K562 (cell line): ENCODE results near the gene CHERP. TPM values are rescaled to one million over a fixed set of nuclear protein-coding genes. Genes with fewer than 3 reads are reported as not detected.

Source experiments
- ARNT ChIP-seq, 2 experiments: fragments of 450-650 bp; IDR thresholded peaks; 2 replicates each; pipeline ENCODE4 v1.6.1; 2016; ENCODE audit warnings: mild to moderate bottlenecking in 1 of 2
- CSDE1 ChIP-seq, 2 experiments: fragments of 450-650 bp; IDR thresholded peaks; 2 replicates each; pipeline ENCODE4 v1.6.1; 2016; ENCODE audit warnings: mild to moderate bottlenecking in 1 of 2
- DPF2 ChIP-seq: fragments of 450-650 bp; IDR thresholded peaks from 2 replicates; pipeline ENCODE4 v1.6.1; 2016
- EP400 ChIP-seq: fragments of 450-650 bp; IDR thresholded peaks from 2 replicates; pipeline ENCODE4 v1.6.1; 2017; ENCODE audit warnings: antibody characterized with exemption, mild to moderate bottlenecking, moderate library complexity
- HDAC6 ChIP-seq: IDR thresholded peaks from 2 replicates; pipeline ENCODE4 v1.6.1; 2012; ENCODE audit warnings: low read depth, mild to moderate bottlenecking, control low read depth, inconsistent platforms, low read length, moderate library complexity
- KDM4B ChIP-seq, 2 experiments: fragments of 450-650 bp in 1 of 2; sonication (generic) in 1 of 2; IDR thresholded peaks; 2 replicates each; pipeline ENCODE4 v1.6.1; 2016 to 2017; ENCODE audit warnings: borderline replicate concordance in 2 of 2, antibody characterized with exemption in 1 of 2, low read depth in 1 of 2, mild to moderate bottlenecking in 1 of 2
- KLF6 ChIP-seq: fragments of 250-450 bp; sonication (Bioruptor Pico); IDR thresholded peaks from 2 replicates; pipeline ENCODE4 v1.4.0; 2020; ENCODE audit warnings: mild to moderate bottlenecking, moderate library complexity, borderline replicate concordance
- MAZ ChIP-seq, 2 experiments: fragments of 450-650 bp in 1 of 2; sonication (generic) in 1 of 2; formaldehyde crosslinking; IDR thresholded peaks in 1 of 2; conservative IDR thresholded peaks in 1 of 2; 2 replicates each; pipeline versions ENCODE4 v1.4.0 to v1.5.0; 2020; ENCODE audit warnings: mild to moderate bottlenecking in 1 of 2, missing genetic modification reagents in 1 of 2
- NONO ChIP-seq, 2 experiments: fragments of 200-400 bp in 1 of 2; fragments of 450-650 bp in 1 of 2; formaldehyde crosslinking in 1 of 2; IDR thresholded peaks; 2 replicates each; pipeline ENCODE4 v1.6.1; 2017; ENCODE audit warnings: low read depth in 2 of 2, mild to moderate bottlenecking in 2 of 2, moderate library complexity in 2 of 2, low read length in 1 of 2
- PML ChIP-seq: IDR thresholded peaks from 2 replicates; pipeline ENCODE4 v1.6.1; 2012; ENCODE audit warnings: low read length, inconsistent platforms
- POLR2B ChIP-seq: fragments of 450-650 bp; IDR thresholded peaks from 2 replicates; pipeline ENCODE4 v1.6.1; 2018; ENCODE audit warnings: low read depth; ENCODE audit not compliant: partially characterized antibody
- PURB ChIP-seq: sonication (generic); formaldehyde crosslinking; IDR thresholded peaks from 2 replicates; pipeline ENCODE4 v1.9.0; 2021; ENCODE audit warnings: low read depth, mild to moderate bottlenecking, missing genetic modification reagents
- RAD21 ChIP-seq, 2 experiments: fragments of 250-450 bp in 1 of 2; fragments of 450-650 bp in 1 of 2; sonication (Bioruptor Pico) in 1 of 2; formaldehyde crosslinking in 1 of 2; IDR thresholded peaks in 1 of 2; conservative IDR thresholded peaks in 1 of 2; 2 replicates each; pipeline versions ENCODE4 v1.4.0 to v1.8.0; 2020 to 2022; ENCODE audit warnings: mild to moderate bottlenecking in 2 of 2, moderate library complexity in 1 of 2
- RBBP5 ChIP-seq: fragments of 200-600 bp; sonication (generic); IDR thresholded peaks from 2 replicates; pipeline ENCODE4 v1.6.1; 2012; ENCODE audit warnings: borderline replicate concordance, mild to moderate bottlenecking, low read length, control low read depth, inconsistent platforms; ENCODE audit not compliant: insufficient read depth, poor library complexity, severe bottlenecking
- RBFOX2 ChIP-seq: fragments of 200-400 bp; formaldehyde crosslinking; IDR thresholded peaks from 2 replicates; pipeline ENCODE4 v1.6.1; 2017; ENCODE audit warnings: low read depth, mild to moderate bottlenecking, low read length, moderate library complexity
- RBM15 ChIP-seq: fragments of 200-400 bp; formaldehyde crosslinking; IDR thresholded peaks from 2 replicates; pipeline ENCODE4 v1.6.1; 2018; ENCODE audit warnings: mild to moderate bottlenecking, low read length, moderate library complexity; ENCODE audit not compliant: insufficient read depth
- RFX1 ChIP-seq: fragments of 450-650 bp; IDR thresholded peaks from 2 replicates; pipeline ENCODE4 v1.6.1; 2016; ENCODE audit warnings: mild to moderate bottlenecking, moderate library complexity
- RHOXF2B ChIP-seq: fragments of 250-450 bp; sonication (Bioruptor Pico); conservative IDR thresholded peaks from 2 replicates; pipeline ENCODE4 v1.5.1; 2021
- SIX5 ChIP-seq, 2 experiments: IDR thresholded peaks; 2 replicates each; pipeline ENCODE4 v1.6.1; 2011; ENCODE audit warnings: low read length in 2 of 2, borderline replicate concordance in 1 of 2, low read depth in 1 of 2, mild to moderate bottlenecking in 1 of 2, moderate library complexity in 1 of 2; ENCODE audit not compliant: insufficient read depth in 1 of 2
- TARDBP ChIP-seq: fragments of 450-650 bp; IDR thresholded peaks from 2 replicates; pipeline ENCODE4 v1.6.1; 2016
- ZFX ChIP-seq: sonication (generic); formaldehyde crosslinking; IDR thresholded peaks from 2 replicates; pipeline ENCODE4 v1.8.0; 2022; ENCODE audit warnings: mild to moderate bottlenecking, missing genetic modification reagents, moderate library complexity
- ZNF384 ChIP-seq: IDR thresholded peaks from 2 replicates; pipeline ENCODE4 v1.6.1; 2012; ENCODE audit warnings: low read depth, low read length, improper control_type of control experiment
- ZNF740 ChIP-seq, 3 experiments: fragments of 200-800 bp in 1 of 3; sonication (Bioruptor generic) in 1 of 3; sonication (generic) in 1 of 3; formaldehyde crosslinking in 1 of 3; IDR thresholded peaks; 2 replicates each; pipeline versions ENCODE4 v1.6.1 to v1.8.0; 2016 to 2022; ENCODE audit warnings: mild to moderate bottlenecking in 2 of 3, missing compliant biosample characterization in 2 of 3, missing genetic modification characterization in 2 of 3, missing genetic modification reagents in 1 of 3
- polyA plus RNA-seq, 8 experiments: library from polyadenylated mRNA; depleted of rRNA in 4 of 8; stranded (reverse) in 5 of 8; unstranded in 3 of 8; fragments of >200 nt; fragmentation: Nextera tagmentation in 2 of 8; fragmentation: Illumina TruSeq in 1 of 8; extraction: Ambion mirVana in 2 of 8; extraction: Trizol in 1 of 8; gene quantifications; 2 replicates each; pipeline versions ENCODE4 v1.2.1 to v1.2.3, GENCODE V29; 2011 to 2014; ENCODE audit warnings: inconsistent platforms in 1 of 8, missing spikeins in 1 of 8
- total RNA-seq, 7 experiments: library from RNA; depleted of rRNA in 6 of 7; stranded (reverse); fragments of >200 nt in 6 of 7; fragmentation: Illumina TruSeq in 2 of 7; extraction: Trizol in 2 of 7; gene quantifications; 2 replicates each; pipeline versions ENCODE4 v1.2.1 to v1.2.3, GENCODE V29; 2011 to 2021; ENCODE audit warnings: low replicate concordance in 1 of 7
- TF ChIP-seq, protein P1 (sequence below): fragments of 250-450 bp; sonication (Bioruptor Pico); IDR thresholded peaks from 2 replicates; pipeline ENCODE4 v1.9.0; 2021; ENCODE audit warnings: mild to moderate bottlenecking, inconsistent platforms

Gene CHERP
- total and polyA plus RNA-seq, 9 of the 15 experiments (the other 6 are each of a cell fraction or from before 2014, with no cell fraction given), result 0.60 to 85.1 (median 7.8) TPM

DNA sequence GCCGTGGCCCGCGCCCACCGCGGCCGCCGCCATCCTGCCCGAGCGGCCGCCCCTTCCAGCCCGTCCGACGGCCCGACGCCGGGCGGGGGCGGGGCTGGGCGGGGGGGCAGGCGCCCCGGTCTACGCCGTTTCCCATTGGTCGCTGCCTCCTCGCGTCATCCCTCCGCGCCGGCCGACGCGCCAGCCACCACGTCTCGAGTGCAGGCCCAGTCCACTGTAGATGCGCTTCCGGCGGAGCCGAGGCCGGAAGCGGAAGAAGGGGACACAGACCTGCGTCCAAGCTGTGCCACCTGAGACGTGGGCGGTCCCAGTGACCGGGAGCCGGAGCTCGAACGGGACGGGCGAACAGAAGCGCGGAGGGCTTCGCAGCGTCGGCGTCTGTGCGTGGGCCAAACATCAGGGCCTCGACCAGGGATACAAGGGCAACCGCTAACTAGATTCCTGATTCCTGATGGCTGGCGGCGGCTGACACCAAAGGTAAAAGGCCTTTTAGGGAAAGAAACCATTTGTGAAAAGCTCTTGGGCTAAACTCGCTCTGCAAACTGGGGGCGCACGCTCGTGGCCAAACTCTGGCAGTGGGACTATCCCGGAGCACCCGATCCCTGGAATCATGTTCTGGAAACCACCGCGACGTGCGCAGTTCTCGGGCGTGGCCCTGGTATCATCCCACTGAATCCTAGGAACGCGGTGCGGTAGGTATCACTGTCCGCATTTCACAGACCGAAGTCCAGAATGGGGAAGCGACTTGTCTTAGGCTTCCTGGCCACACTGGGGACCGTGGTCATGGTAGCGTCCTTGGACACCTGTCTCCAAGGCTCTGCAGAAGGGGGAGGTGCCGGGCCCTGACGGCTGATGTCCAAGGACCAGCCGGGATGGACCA lies 30.3 kb upstream of the CHERP start, which contains the start of gene SLC35E1 (continued):
- TF ChIP-seq RBFOX2, result peak; percentile 75
- TF ChIP-seq, protein P1, sequence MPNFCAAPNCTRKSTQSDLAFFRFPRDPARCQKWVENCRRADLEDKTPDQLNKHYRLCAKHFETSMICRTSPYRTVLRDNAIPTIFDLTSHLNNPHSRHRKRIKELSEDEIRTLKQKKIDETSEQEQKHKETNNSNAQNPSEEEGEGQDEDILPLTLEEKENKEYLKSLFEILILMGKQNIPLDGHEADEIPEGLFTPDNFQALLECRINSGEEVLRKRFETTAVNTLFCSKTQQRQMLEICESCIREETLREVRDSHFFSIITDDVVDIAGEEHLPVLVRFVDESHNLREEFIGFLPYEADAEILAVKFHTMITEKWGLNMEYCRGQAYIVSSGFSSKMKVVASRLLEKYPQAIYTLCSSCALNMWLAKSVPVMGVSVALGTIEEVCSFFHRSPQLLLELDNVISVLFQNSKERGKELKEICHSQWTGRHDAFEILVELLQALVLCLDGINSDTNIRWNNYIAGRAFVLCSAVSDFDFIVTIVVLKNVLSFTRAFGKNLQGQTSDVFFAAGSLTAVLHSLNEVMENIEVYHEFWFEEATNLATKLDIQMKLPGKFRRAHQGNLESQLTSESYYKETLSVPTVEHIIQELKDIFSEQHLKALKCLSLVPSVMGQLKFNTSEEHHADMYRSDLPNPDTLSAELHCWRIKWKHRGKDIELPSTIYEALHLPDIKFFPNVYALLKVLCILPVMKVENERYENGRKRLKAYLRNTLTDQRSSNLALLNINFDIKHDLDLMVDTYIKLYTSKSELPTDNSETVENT, result no peak
- TF ChIP-seq SIX5 (IDR thresholded peaks at IDR 0.05; ENCODE audit: borderline replicate concordance in 1 of 2, insufficient read depth in 1 of 2, low read depth in 1 of 2, low read length in 2 of 2), result peak; percentile 18 to 48; a peak in 2 of 4 replicates
- peak in 1 of 2 experiments; percentile 57; a peak in 1 of 4 replicates for TF ChIP-seq CSDE1 (IDR thresholded peaks at IDR 0.05)
- peak; percentile 59 for TF ChIP-seq POLR2B
- TF ChIP-seq KLF6 (CRISPR knock-in tag), result no peak
- peak in 1 of 2 experiments; percentile 83; a peak in 2 of 4 replicates for TF ChIP-seq KDM4B (IDR thresholded peaks at IDR 0.05; ENCODE audit: borderline replicate concordance in 2 of 2, low read depth in 1 of 2)
- TF ChIP-seq PURB (CRISPR knock-in tag), result no peak
- TF ChIP-seq RHOXF2B, result no peak
- peak; percentile 77 for TF ChIP-seq RFX1
- 0 out of 4 replicates have a peak, but pooled peaks of 1 of the 2 experiments have one; percentile 3 for TF ChIP-seq NONO (IDR thresholded peaks at IDR 0.05; ENCODE audit: low read depth in 2 of 2, low read length in 1 of 2)
- TF ChIP-seq MAZ (CRISPR knock-in tag; conservative IDR thresholded peaks at IDR 0.05 in 1 of 2, IDR thresholded peaks at IDR 0.05 in 1 of 2), result peak; percentile 78 to 88
- TF ChIP-seq ZNF384, result peak; percentile 16; the same call in 1 of the 2 replicates
- TF ChIP-seq RBBP5, result no peak
- TF ChIP-seq ZFX, result peak; percentile 87
- no peak; a peak in 1 of 4 replicates for TF ChIP-seq RAD21 (CRISPR knock-in tag; conservative IDR thresholded peaks at IDR 0.05 in 1 of 2, IDR thresholded peaks at IDR 0.05 in 1 of 2)
- no peak for TF ChIP-seq RBM15
- peak; percentile 36; the same call in 1 of the 2 replicates for TF ChIP-seq PML
- no peak for TF ChIP-seq ARNT (IDR thresholded peaks at IDR 0.05)
- TF ChIP-seq ZNF740 (CRISPR knock-in tag; IDR thresholded peaks at IDR 0.05), result peak; percentile 93
- peak in 1 of 2 experiments; percentile 87; a peak in 2 of 4 replicates for TF ChIP-seq ZNF740 (tag; IDR thresholded peaks at IDR 0.05)
- TF ChIP-seq HDAC6, result no peak
- TF ChIP-seq DPF2, result no peak
- TF ChIP-seq TARDBP, result 0 out of 2 replicates have a peak, but pooled peaks have one; percentile 43
- peak; percentile 85 for TF ChIP-seq EP400
